CD4-positive, alpha-beta T cell (primary cell): ENCODE data around the gene SLC37A3. TPM values are rescaled to one million over a fixed set of nuclear protein-coding genes. Genes with fewer than 3 reads are reported as not detected.
"Not testable (repeated sequence)": the region's sequence is repeated elsewhere in the genome, so short reads cannot be mapped to it uniquely, and the experiment has no call there.

Source experiments
- ATAC-seq: fragments of 200-7000 bp; cut with Tn5 transposase; one replicate; pipeline ENCODE4 v1.10.0; 2022; ENCODE audit warnings: mild to moderate bottlenecking; ENCODE audit not compliant: poor library complexity
- CTCF ChIA-PET: fragments of 350-600 bp; sonication (Branson Sonifier 250); formaldehyde crosslinking; loops from one replicate; lab custom pipeline; 2021; ENCODE audit warnings: antibody characterized with exemption, inconsistent platforms; lab: Charles Lee
- POLR2A ChIA-PET: fragments of 350-600 bp; sonication (Branson Sonifier 250); formaldehyde crosslinking; loops from one replicate; lab custom pipeline; 2021; ENCODE audit warnings: antibody characterized with exemption, inconsistent platforms; lab: Charles Lee
- DNase-seq, 14 experiments: peaks; one replicate each; pipeline ENCODE4 v3.0.0-alpha.2; 2013 to 2020; ENCODE audit warnings: mixed read lengths in 2 of 14
- H3K27ac ChIP-seq, 2 donors: one replicate each; pipeline versions ENCODE4 v1.5.1 to v1.7.0; 2013; ENCODE audit warnings: low read length in 2 of 2, low read depth in 1 of 2, mild to moderate bottlenecking in 1 of 2
- H3K27me3 ChIP-seq, 2 experiments: 1 replicate in 1 of 2; 2 replicates in 1 of 2; pipeline versions ENCODE4 v1.6.1 to v1.7.0; 2013; ENCODE audit warnings: low read length in 2 of 2, control low read depth in 1 of 2, mild to moderate bottlenecking in 1 of 2, moderate library complexity in 1 of 2; ENCODE audit not compliant: insufficient read depth in 2 of 2, control insufficient read depth in 1 of 2
- H3K36me3 ChIP-seq: one replicate; pipeline ENCODE4 v1.6.1; 2013; ENCODE audit warnings: low read length, control low read depth; ENCODE audit not compliant: insufficient read depth
- H3K4me1 ChIP-seq: one replicate; pipeline ENCODE4 v1.6.1; 2013; ENCODE audit warnings: low read length, control low read depth; ENCODE audit not compliant: insufficient read depth
- H3K4me3 ChIP-seq: one replicate; pipeline ENCODE4 v1.5.1; 2013; ENCODE audit warnings: mild to moderate bottlenecking, low read length, moderate library complexity
- H3K9me3 ChIP-seq, 2 experiments: 1 replicate in 1 of 2; 2 replicates in 1 of 2; pipeline versions ENCODE4 v1.6.1 to v1.7.0; 2013; ENCODE audit warnings: low read length in 2 of 2, mild to moderate bottlenecking in 2 of 2, control low read depth in 1 of 2, moderate library complexity in 1 of 2; ENCODE audit not compliant: control insufficient read depth in 1 of 2, insufficient read depth in 1 of 2
- H3K27ac Mint-ChIP-seq: one replicate; pipeline ENCODE4 v1.8.0; 2020; ENCODE audit warnings: mixed read lengths
- H3K27me3 Mint-ChIP-seq: one replicate; pipeline ENCODE4 v1.8.0; 2021; ENCODE audit warnings: mixed read lengths
- H3K36me3 Mint-ChIP-seq: one replicate; pipeline ENCODE4 v1.8.0; 2021; ENCODE audit warnings: low read depth, mixed read lengths
- H3K4me1 Mint-ChIP-seq: one replicate; pipeline ENCODE4 v1.8.0; 2021; ENCODE audit warnings: low read depth, mixed read lengths
- H3K4me3 Mint-ChIP-seq: one replicate; pipeline ENCODE4 v1.8.0; 2020; ENCODE audit warnings: mild to moderate bottlenecking, mixed read lengths
- H3K9me3 Mint-ChIP-seq: one replicate; pipeline ENCODE4 v1.8.0; 2020; ENCODE audit warnings: mixed read lengths
- CTCF ChIP-seq: fragments of 200-600 bp; IDR thresholded peaks from one replicate; pipeline ENCODE4 v1.8.0; 2022; ENCODE audit warnings: antibody characterized with exemption, mild to moderate bottlenecking
- intact Hi-C, 2 experiments: fragments of 100-400 bp; cut with DNase I in 1 of 2; cut with micrococcal nuclease in 1 of 2; formaldehyde crosslinking; loops; one replicate each; pipeline versions ENCODE4 v1.15.1 to v1.9.0; 2023 to 2025; cut with DNase I, micrococcal nuclease
- total RNA-seq, 174 experiments: library from RNA in 2 of 174; stranded (reverse) in 2 of 174; gene quantifications; one replicate each; pipeline ENCODE4 v1.2.3 and lab custom pipeline; 2021 to 2026

SLC37A3 gene
- total RNA-seq, 2 experiments from 2014 or later, result 23.5 to 25.6 TPM

- Mint-ChIP-seq H3K4me3 (no peak overlapping the region), H3K27ac (no peak overlapping the region), H3K9me3 (peaks cover 7% of the 10 kb centered on the region), H3K4me1 (no peaks in the 10 kb centered on the region), H3K27me3 (no peaks in the 10 kb centered on the region), H3K36me3 (peaks cover 5% of the 10 kb centered on the region)
- intact Hi-C loops, result no loop called here
- DNase-seq (no peak), ATAC-seq (no peak)
- no peak overlapping the region for H3K27ac ChIP-seq
- TF ChIP-seq CTCF, result no peak
- H3K4me1 ChIP-seq, result no peaks in the 10 kb centered on the region
- H3K4me3 ChIP-seq, result no peak overlapping the region
- CTCF ChIA-PET, result no interaction called here
- peaks cover 3 to 8% of the 10 kb centered on the region in 2 experiments for H3K9me3 ChIP-seq
- H3K36me3 ChIP-seq, result no peaks in the 10 kb centered on the region
- H3K27me3 ChIP-seq, result no peaks in the 10 kb centered on the region
- POLR2A ChIA-PET, result no interaction called here
Measured at GRCh38 chr7:140314573-140315480, 83.5 kb downstream of the SLC37A3 start.

DNA sequence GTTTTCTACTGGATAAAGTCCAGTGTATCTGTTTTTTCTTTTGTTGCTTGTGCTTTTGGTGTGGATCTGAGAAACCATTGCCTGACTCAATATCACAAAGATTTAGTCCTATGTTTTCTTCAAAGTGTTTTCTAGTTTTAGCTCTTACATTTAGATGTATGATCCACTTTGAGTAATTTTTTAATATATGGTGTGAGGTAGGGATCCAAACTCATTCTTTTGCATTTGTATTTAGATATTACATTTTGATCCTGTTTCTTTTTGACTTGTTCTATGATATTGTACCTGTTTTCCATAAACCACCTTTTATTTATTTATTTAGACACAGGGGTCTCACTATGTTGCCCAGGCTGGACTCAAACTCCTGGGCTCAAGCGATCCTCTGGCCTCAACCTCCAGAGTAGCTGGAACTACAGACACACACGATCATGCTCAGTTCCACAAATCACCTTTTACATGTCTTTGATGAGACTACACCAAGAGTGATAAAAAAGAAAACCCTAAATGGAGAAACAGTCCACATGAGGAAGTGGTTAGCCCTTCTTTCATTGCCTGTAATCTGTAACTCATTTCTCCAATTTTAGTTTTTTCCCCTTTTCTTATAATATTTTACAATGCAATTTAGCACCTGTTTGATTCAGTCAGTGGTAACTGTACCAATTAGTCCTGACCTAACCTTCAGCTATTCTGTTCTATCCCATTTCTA, 86.0 kb downstream of the SLC37A3 start:
- CTCF ChIA-PET, result interaction anchor here (1.0 kb wide), 1 partner anchor 874 kb away, joined by 3 read pairs; no protein-coding TSS in a partner anchor

DNA sequence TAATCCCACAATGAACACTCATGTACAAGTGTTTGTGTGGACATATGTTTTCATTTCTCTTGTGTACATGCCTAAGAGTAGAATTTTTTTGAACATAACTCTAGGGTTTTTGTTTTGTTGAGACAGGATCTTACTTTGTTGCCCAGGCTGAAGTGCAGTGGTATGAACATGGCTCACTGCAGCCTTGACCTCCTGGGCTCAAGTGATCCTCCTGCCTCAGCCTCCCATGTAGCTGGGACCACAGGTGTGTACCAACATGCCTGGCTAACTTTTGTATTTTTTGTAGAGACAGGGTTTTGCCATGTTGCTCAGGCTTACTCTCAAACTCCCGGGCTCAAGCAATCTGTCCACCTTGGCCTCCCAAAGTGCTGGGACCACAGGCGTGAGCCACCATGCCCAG, 87.2 kb downstream of the SLC37A3 start:
- H3K27me3 ChIP-seq, H3K4me1 ChIP-seq, H3K9me3 ChIP-seq, POLR2A ChIA-PET, DNase-seq, H3K27ac ChIP-seq, H3K36me3 ChIP-seq, H3K4me3 Mint-ChIP-seq, ATAC-seq, H3K27ac Mint-ChIP-seq, H3K9me3 Mint-ChIP-seq, intact Hi-C loops, H3K36me3 Mint-ChIP-seq, H3K4me3 ChIP-seq, CTCF ChIA-PET, H3K27me3 Mint-ChIP-seq, H3K4me1 Mint-ChIP-seq: not testable (repeated sequence)

More for the DNA sequence above, 86.0 kb downstream of the SLC37A3 start:
- intact Hi-C loops, result no loop called here
- POLR2A ChIA-PET, result no interaction called here
- H3K27me3 ChIP-seq, result no peaks in the 10 kb centered on the region
- H3K9me3 ChIP-seq, result peaks cover 3 to 8% of the 10 kb centered on the region in 2 experiments
- DNase-seq (peak in 2 of 14 experiments; percentile 20 to 21), ATAC-seq (no peak)
- Mint-ChIP-seq H3K4me3 (no peak overlapping the region), H3K4me1 (no peaks in the 10 kb centered on the region), H3K9me3 (peaks cover 7% of the 10 kb centered on the region), H3K27me3 (no peaks in the 10 kb centered on the region), H3K36me3 (peaks cover 5% of the 10 kb centered on the region), H3K27ac (no peak overlapping the region)
- H3K4me1 ChIP-seq, result no peaks in the 10 kb centered on the region
- H3K27ac ChIP-seq, result no peak overlapping the region
- H3K4me3 ChIP-seq, result no peak overlapping the region
- TF ChIP-seq CTCF, result no peak
- H3K36me3 ChIP-seq, result no peaks in the 10 kb centered on the region
